Measurements from ENCODE around the gene CRELD1.

CRELD1 gene

GRCh38 chr3:9966841-9967240 lies 33.2 kb downstream of the CRELD1 start:
- DNase-seq = no peak

DNA sequence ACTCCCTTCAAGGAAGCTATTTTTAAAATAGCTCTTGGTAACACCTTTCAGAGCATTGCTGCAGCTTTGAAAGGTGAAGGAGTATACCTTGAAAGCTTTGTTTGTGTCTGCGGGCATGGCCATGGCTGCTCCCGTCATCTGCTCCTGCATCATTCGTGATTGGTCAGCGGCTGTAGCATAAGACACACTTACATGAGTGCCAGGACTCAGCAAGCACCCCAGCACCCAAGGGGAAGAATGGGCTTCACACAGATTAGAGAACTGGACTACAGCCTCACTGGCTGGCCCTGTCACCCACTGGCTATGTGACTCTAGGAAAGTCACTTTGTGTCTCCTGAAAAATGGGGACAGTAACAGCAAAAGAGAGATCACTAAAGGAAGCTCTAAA lies 36.0 kb downstream of the CRELD1 start:
- no peak for DNase-seq

GRCh38 chr3:9970020-9970652 lies 36.5 kb downstream of the CRELD1 start:
- DNase-seq = no peak

DNA sequence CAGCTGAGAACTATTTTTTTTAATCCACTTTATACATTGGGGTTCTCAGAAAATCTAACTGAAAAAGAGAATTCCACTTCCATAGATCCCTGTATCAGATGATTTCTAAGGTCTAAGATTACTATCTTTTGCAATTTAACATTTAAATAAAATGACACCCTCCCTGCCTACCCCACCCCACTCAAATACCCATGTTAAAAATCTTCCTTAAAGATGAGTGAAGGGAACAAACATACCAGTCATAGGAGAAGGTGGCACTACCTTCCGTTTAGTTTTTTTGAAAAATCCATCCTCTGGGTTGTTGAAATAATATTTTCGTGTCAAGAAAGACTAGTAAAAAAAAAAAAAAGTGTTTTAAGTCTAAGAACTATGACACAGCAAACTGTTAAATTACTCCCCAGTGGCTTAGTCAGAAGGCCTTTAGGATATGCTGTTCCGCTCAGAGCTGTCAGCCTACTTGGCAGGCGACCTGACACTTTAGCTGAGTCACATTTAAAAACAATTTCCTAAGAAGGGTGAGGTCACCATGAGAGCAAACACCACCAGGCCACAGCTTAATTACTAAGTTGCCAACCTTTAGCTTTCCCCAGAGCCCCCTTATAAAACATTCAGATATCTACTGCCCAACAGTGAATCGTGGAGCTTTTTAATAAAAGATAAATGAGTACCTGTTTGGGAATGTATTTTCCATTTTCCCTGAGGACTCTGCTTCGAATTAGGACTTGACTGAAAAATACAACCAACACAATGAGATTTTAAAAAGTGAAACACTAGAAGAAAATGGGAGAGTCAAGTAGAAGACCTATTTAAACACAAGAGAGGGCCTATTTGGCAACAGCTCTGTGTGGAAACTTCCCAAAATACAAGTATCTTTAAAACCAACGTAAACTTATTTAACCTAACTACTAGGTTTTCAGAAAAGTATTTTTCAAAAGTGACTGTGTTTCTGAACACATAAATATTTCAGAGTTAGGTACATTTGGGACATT lies 43.4 kb downstream of the CRELD1 start:
- DNase-seq = no peak

DNA sequence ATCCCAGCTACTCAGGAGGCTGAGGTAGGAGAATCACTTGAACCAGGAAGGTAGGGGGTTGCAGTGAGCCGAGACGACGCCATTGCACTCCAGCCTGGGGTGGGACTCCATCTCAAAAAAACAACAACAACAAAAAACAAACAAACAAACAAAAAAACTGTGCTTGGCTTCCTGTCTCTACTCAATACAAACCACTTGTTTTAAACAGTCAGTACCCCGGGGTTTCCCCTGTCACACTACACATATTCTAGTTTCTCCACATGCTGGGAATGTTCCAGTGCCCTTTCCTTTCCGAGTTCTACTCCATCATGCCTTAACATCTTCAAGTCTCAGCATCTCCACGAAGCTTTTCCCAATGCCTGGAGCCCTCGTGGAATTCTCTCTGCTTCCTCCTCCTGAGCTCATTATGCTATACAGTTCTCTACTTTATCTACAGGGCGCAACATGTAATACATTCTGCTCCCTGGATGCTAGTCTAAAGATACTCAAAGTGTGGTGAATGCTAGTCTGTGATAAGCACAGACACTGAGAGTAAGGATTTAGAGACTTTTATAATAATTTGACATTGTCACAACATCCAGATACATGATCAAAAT lies 45.2 kb downstream of the CRELD1 start:
- DNase-seq = no peak

- DNase-seq = no peak
Measured at GRCh38 chr3:9980251-9980650, 46.6 kb downstream of the CRELD1 start.

DNA sequence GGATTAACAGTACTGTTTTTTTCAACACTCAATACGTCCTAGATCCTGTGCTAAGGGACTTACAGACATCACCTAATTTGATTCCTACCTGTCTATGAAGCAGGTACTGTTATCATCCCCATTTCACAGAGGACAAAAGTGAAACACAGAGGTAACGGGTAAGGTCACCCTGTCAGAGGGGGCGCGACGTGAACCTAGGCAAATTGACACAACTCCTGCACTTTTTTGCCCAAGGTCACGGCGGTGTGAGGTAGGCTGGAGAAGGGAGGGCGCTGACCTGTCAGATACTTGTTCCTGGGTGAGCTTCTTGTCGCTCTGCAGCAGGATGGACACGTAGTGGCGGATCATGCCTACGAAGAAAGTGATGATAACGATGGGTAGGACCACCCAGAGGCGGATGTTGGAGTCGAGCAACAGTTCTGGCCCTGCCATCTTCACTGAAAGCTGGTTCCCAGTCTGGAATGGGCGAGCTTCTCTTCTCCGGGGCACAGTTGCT lies 52.6 kb downstream of the CRELD1 start:
- no peak for DNase-seq

DNA sequence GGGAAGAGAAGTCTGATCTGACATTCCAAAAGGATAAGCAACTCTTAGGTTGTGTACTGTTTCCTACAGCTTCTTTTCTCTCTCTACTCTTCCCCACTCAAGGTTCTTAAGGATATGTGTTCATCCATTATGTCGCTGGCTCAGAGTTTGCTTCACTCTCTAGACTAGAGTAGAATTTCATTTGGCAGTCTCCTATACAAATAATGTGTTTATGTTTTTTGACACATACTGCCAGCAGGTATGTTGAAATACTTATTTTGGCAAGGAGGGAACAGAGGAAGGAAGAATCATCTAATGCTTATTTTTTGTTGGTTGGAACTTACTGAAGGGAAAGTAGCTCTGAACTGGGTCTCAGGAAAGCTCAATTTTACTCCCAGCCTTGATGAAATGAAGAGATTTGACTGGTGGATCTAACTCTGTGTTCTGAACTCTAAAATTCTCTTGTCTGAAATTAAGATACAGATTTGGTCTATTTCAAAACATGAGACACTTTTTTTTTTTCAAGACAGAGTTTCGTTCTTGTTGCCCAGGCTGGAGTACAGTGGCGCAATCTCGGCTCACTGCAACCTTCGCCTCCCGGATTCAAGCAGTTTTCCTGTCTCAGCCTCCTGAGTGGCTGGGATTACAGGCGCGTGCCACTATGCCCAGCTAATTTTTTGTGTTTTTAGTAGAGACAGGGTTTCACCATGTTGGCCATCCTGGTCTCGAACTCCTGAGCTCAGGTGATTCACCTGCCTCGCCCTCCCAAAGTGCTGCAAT lies 60.6 kb downstream of the CRELD1 start:
- DNase-seq = no peak

Measured in activated T-cell treated with anti-CD3 and anti-CD28 coated beads, Interleukin-2, amount 50 U/mL, for 1 hour (primary cell).